K562 (cell line): ENCODE measurements around the gene RNU6-1. TPM values are rescaled to one million over a fixed set of nuclear protein-coding genes. Genes with fewer than 3 reads are reported as not detected.

ENCODE experiments used
- ATAC-seq: fragments of 200-7000 bp; cut with Tn5 transposase; 3 replicates; pipeline ENCODE4 v1.9.1; 2020; ENCODE audit warnings: moderate library complexity
- BruUV-seq: library from RNA; stranded (reverse); fragments of 400-500 nt; replicated peaks from 2 replicates; lab custom pipeline; 2021; lab: Mats Ljungman, UMichigan
- CTCF ChIA-PET: fragments of 300-600 bp; formaldehyde crosslinking; extraction: SDS; loops from one replicate; lab custom pipeline; 2021; ENCODE audit warnings: low intra/inter-chr PET ratio; lab: Yijun Ruan, JAX
- POLR2A ChIA-PET: fragments of 300-600, 350-650 bp; sonication (Branson Sonifier 250); formaldehyde crosslinking; extraction: SDS; loops from one replicate; lab custom pipeline; 2021; ENCODE audit warnings: antibody characterized with exemption, inconsistent platforms; lab: Yijun Ruan, JAX
- DNase-seq, 4 experiments: peaks; one replicate each; pipeline versions ENCODE4 v3.0.0 to v3.0.0-alpha.2; 2011 to 2018; ENCODE audit warnings: low spot score in 3 of 4, mixed read lengths in 3 of 4; ENCODE audit errors: extremely low read depth in 1 of 4
- FAIRE-seq: peaks from 2 replicates; lab custom pipeline; 2011; peaks lifted over from hg19 to GRCh38; lab: Jason Lieb, UNC
- H2AFZ ChIP-seq: 2 replicates; pipeline ENCODE4 v1.6.0; 2011; ENCODE audit warnings: low read depth, low read length, control low read depth, inconsistent platforms
- H3K27ac ChIP-seq: fragments of 200-600 bp; 3 replicates; pipeline ENCODE4 v1.8.0; 2011; ENCODE audit warnings: low read depth, mild to moderate bottlenecking, control low read depth, inconsistent platforms, low read length, moderate library complexity, mixed read lengths; ENCODE audit errors: extremely low read depth
- H3K27me3 ChIP-seq, 2 experiments: fragments of 300-600 bp in 1 of 2; 2 replicates in 1 of 2; 3 replicates in 1 of 2; pipeline versions ENCODE4 v1.6.0 to v1.8.0; 2011; ENCODE audit warnings: inconsistent platforms in 2 of 2, low read length in 2 of 2, mild to moderate bottlenecking in 1 of 2, mixed read lengths in 1 of 2, moderate library complexity in 1 of 2; ENCODE audit not compliant: control insufficient read depth in 2 of 2, insufficient read depth in 2 of 2
- H3K36me3 ChIP-seq: fragments of 300-600 bp; 3 replicates; pipeline ENCODE4 v1.8.0; 2011; ENCODE audit warnings: mild to moderate bottlenecking, low read length, inconsistent platforms; ENCODE audit not compliant: control insufficient read depth, insufficient read depth
- H3K4me1 ChIP-seq, 2 experiments: fragments of 200-600 bp in 1 of 2; replicated peaks in 1 of 2; 2 replicates in 1 of 2; 3 replicates in 1 of 2; pipeline versions ENCODE4 v1.5.1 to v1.8.0; 2011; ENCODE audit warnings: inconsistent platforms in 2 of 2, low read length in 2 of 2, mild to moderate bottlenecking in 1 of 2, mixed read lengths in 1 of 2, moderate library complexity in 1 of 2; ENCODE audit not compliant: control insufficient read depth in 2 of 2, insufficient read depth in 2 of 2
- H3K4me2 ChIP-seq: 2 replicates; pipeline ENCODE4 v1.6.1; 2011; ENCODE audit warnings: low read length, control low read depth, inconsistent platforms, mixed read lengths; ENCODE audit not compliant: insufficient read depth
- H3K4me3 ChIP-seq: fragments of 200-600 bp; sonication (generic), shearing (Covaris generic); 2 replicates; pipeline ENCODE4 v1.5.1; 2016; ENCODE audit warnings: control low read depth, inconsistent platforms
- H3K79me2 ChIP-seq: fragments of 200-600 bp; 3 replicates; pipeline ENCODE4 v1.8.0; 2011; ENCODE audit warnings: low read length, inconsistent platforms; ENCODE audit not compliant: control insufficient read depth, insufficient read depth
- H3K9ac ChIP-seq, 2 experiments: 2 replicates each; pipeline versions ENCODE4 v1.6.0 to v1.6.1; 2011; ENCODE audit warnings: low read depth in 2 of 2, low read length in 2 of 2, control low read depth in 1 of 2, inconsistent platforms in 1 of 2, mild to moderate bottlenecking in 1 of 2, mixed read lengths in 1 of 2; ENCODE audit not compliant: insufficient read depth in 1 of 2
- H3K9me1 ChIP-seq: one replicate; pipeline ENCODE4 v1.6.0; 2011; ENCODE audit warnings: inconsistent platforms, mild to moderate bottlenecking, low read length, moderate library complexity; ENCODE audit not compliant: control insufficient read depth, insufficient read depth
- H3K9me3 ChIP-seq: replicated peaks from 2 replicates; pipeline ENCODE4 v1.5.1; 2011; ENCODE audit warnings: low read depth, low read length, inconsistent platforms; ENCODE audit not compliant: control insufficient read depth, insufficient read depth
- H4K20me1 ChIP-seq: replicated peaks from 2 replicates; pipeline ENCODE4 v1.6.1; 2011; ENCODE audit warnings: low read length, inconsistent platforms, mixed read lengths; ENCODE audit not compliant: control insufficient read depth, insufficient read depth
- DACH1 ChIP-seq: fragments of 450-650 bp; IDR thresholded peaks from 2 replicates; pipeline ENCODE4 v1.6.1; 2018; ENCODE audit not compliant: partially characterized antibody
- IRF2 ChIP-seq: sonication (generic); formaldehyde crosslinking; IDR thresholded peaks from 2 replicates; pipeline ENCODE4 v1.8.1; 2022; ENCODE audit warnings: mild to moderate bottlenecking, missing genetic modification reagents
- KLF1 ChIP-seq: fragments of 450-650 bp; IDR thresholded peaks from 2 replicates; pipeline ENCODE4 v1.6.1; 2016; ENCODE audit warnings: missing genetic modification characterization, missing compliant biosample characterization
- MAFG ChIP-seq: fragments of 450-650 bp; conservative IDR thresholded peaks from 2 replicates; pipeline ENCODE4 v1.6.1; 2016; ENCODE audit warnings: missing genetic modification characterization, missing compliant biosample characterization
- RUNX1 ChIP-seq: sonication (generic); IDR thresholded peaks from 2 replicates; pipeline ENCODE4 v1.6.1; 2016; ENCODE audit warnings: antibody characterized with exemption, low read depth
- SIN3B ChIP-seq: fragments of 450-650 bp; IDR thresholded peaks from 2 replicates; pipeline ENCODE4 v1.6.1; 2017; ENCODE audit warnings: low read depth, mild to moderate bottlenecking, moderate library complexity
- SMAD1 ChIP-seq: fragments of 150-350 bp; IDR thresholded peaks from 2 replicates; pipeline ENCODE4 v1.6.1; 2014; ENCODE audit warnings: low read length, low read depth; ENCODE audit not compliant: partially characterized antibody
- SMARCA5 ChIP-seq: fragments of 450-650 bp; IDR thresholded peaks from 2 replicates; pipeline ENCODE4 v1.6.1; 2016
- WGBS: fragments of 100-300 bp; shearing (Covaris generic); methylation state at CpG from one replicate; pipeline ENCODE4 v1.1.6; 2016; ENCODE audit warnings: low coverage, mixed read lengths; ENCODE audit not compliant: insufficient coverage; ENCODE audit errors: missing lambda C conversion rate; 5-methylcytosine and 5-hydroxymethylcytosine counted together
- in situ Hi-C: fragments of 300-500 bp; cut with MboI; formaldehyde crosslinking; loops from 4 replicates; pipeline ENCODE4 v1.15.0; 2018; ENCODE audit warnings: inconsistent platforms, mixed read lengths
- intact Hi-C: fragments of 100-400 bp; cut with micrococcal nuclease; formaldehyde crosslinking; loops from 2 replicates; pipeline ENCODE4 v1.14.2; 2022
- polyA plus RNA-seq, 8 experiments: library from polyadenylated mRNA; depleted of rRNA in 4 of 8; stranded (reverse) in 5 of 8; unstranded in 3 of 8; fragments of >200 nt; fragmentation: Nextera tagmentation in 2 of 8; fragmentation: Illumina TruSeq in 1 of 8; extraction: Ambion mirVana in 2 of 8; extraction: Trizol in 1 of 8; gene quantifications; 2 replicates each; pipeline versions ENCODE4 v1.2.1 to v1.2.3, GENCODE V29; 2011 to 2014; ENCODE audit warnings: inconsistent platforms in 1 of 8, missing spikeins in 1 of 8
- total RNA-seq, 7 experiments: library from RNA; depleted of rRNA in 6 of 7; stranded (reverse); fragments of >200 nt in 6 of 7; fragmentation: Illumina TruSeq in 2 of 7; extraction: Trizol in 2 of 7; gene quantifications; 2 replicates each; pipeline versions ENCODE4 v1.2.1 to v1.2.3, GENCODE V29; 2011 to 2021; ENCODE audit warnings: low replicate concordance in 1 of 7
- TF ChIP-seq, protein P1 (sequence below), 2 experiments: fragments of 450-650 bp in 1 of 2; sonication (generic) in 1 of 2; formaldehyde crosslinking; conservative IDR thresholded peaks; 2 replicates each; pipeline versions ENCODE4 v1.4.0 to v1.8.1; 2020 to 2022; ENCODE audit warnings: mild to moderate bottlenecking in 1 of 2, missing genetic modification reagents in 1 of 2

Gene RNU6-1
- total and polyA plus RNA-seq, 9 of the 15 experiments (the other 6 are each of a cell fraction or from before 2014, with no cell fraction given) = not detected

GRCh38 chr15:67873777-67874176, 33.9 kb upstream of the RNU6-1 start:
- Histone ChIP-seq H3K9me3 (no peaks in the 10 kb centered on the region; the same call in 1 of the 2 replicates), H3K9ac (no peak overlapping the region), H3K79me2 (no peaks in the 10 kb centered on the region), H3K27me3 (no peaks in the 10 kb centered on the region), H2AFZ (0 out of 2 replicates have a peak overlapping the region, but pooled peaks have one; percentile 17), H3K27ac (no peak overlapping the region), H3K9me1 (no peaks in the 10 kb centered on the region), H3K4me1 (peaks cover 0 to 4% of the 10 kb centered on the region in 2 experiments; a peak in 1 of 5 replicates)
- 23% methylated on average over 3 of the region's 3 CpGs for WGBS
- FAIRE-seq (no peak), ATAC-seq (no peak)
- BruUV-seq = no TSS peak
- in situ Hi-C loops (no loop called here), intact Hi-C loops (no loop called here)
- CTCF ChIA-PET = no interaction called here
- no peak for TF ChIP-seq IRF2 (CRISPR knock-in tag)
- no peak for TF ChIP-seq KLF1
- TF ChIP-seq, protein P1, sequence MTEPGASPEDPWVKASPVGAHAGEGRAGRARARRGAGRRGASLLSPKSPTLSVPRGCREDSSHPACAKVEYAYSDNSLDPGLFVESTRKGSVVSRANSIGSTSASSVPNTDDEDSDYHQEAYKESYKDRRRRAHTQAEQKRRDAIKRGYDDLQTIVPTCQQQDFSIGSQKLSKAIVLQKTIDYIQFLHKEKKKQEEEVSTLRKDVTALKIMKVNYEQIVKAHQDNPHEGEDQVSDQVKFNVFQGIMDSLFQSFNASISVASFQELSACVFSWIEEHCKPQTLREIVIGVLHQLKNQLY (CRISPR knock-in tag; conservative IDR thresholded peaks at IDR 0.05) = no peak
- no peak for TF ChIP-seq SIN3B
- no peak for TF ChIP-seq DACH1
- TF ChIP-seq SMAD1 = no peak
- TF ChIP-seq SMARCA5 = no peak
- no peak for TF ChIP-seq MAFG
- TF ChIP-seq RUNX1 = no peak
- TF ChIP-seq, all 486 proteins: peak for 0
- no peak overlapping the region for H3K4me3 ChIP-seq
- DNase-seq = no peak
- no peaks in the 10 kb centered on the region for H3K36me3 ChIP-seq
- H4K20me1 ChIP-seq = no peaks in the 10 kb centered on the region
- POLR2A ChIA-PET = interaction anchor here (1.0 kb wide), 1 partner anchor 8 kb away, joined by 4 read pairs; no protein-coding TSS in a partner anchor
- no peak overlapping the region for H3K4me2 ChIP-seq
